Measurements from ENCODE around the gene KSR1.

KSR1 gene

GRCh38 chr17:27597783-27598320 lies 141.6 kb downstream of the KSR1 start:
- no peak for ATAC-seq
- no peak for TF ChIP-seq TOX (CRISPR knock-in tag; IDR thresholded peaks at IDR 0.05; ENCODE audit: borderline replicate concordance)
- TF ChIP-seq TCF4 (CRISPR knock-in tag; IDR thresholded peaks at IDR 0.05; ENCODE audit: borderline replicate concordance): no peak
- TF ChIP-seq ZNF565 (CRISPR knock-in tag; conservative IDR thresholded peaks at IDR 0.05; ENCODE audit: low read depth): no peak
- no peak for TF ChIP-seq OSR1 (CRISPR knock-in tag; IDR thresholded peaks at IDR 0.05)
- TF ChIP-seq SNAI2 (CRISPR knock-in tag; IDR thresholded peaks at IDR 0.05): no peak
- no peak for TF ChIP-seq ISL1 (CRISPR knock-in tag; IDR thresholded peaks at IDR 0.05)
- TF ChIP-seq, protein P1, sequence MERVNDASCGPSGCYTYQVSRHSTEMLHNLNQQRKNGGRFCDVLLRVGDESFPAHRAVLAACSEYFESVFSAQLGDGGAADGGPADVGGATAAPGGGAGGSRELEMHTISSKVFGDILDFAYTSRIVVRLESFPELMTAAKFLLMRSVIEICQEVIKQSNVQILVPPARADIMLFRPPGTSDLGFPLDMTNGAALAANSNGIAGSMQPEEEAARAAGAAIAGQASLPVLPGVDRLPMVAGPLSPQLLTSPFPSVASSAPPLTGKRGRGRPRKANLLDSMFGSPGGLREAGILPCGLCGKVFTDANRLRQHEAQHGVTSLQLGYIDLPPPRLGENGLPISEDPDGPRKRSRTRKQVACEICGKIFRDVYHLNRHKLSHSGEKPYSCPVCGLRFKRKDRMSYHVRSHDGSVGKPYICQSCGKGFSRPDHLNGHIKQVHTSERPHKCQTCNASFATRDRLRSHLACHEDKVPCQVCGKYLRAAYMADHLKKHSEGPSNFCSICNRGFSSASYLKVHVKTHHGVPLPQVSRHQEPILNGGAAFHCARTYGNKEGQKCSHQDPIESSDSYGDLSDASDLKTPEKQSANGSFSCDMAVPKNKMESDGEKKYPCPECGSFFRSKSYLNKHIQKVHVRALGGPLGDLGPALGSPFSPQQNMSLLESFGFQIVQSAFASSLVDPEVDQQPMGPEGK (CRISPR knock-in tag; IDR thresholded peaks at IDR 0.05; ENCODE audit: borderline replicate concordance): no peak
- TF ChIP-seq ARNTL (CRISPR knock-in tag; IDR thresholded peaks at IDR 0.05; ENCODE audit: borderline replicate concordance, low read depth): no peak
- no peak for TF ChIP-seq ZNF8 (CRISPR knock-in tag; IDR thresholded peaks at IDR 0.05)
- TF ChIP-seq GLIS3 (CRISPR knock-in tag; IDR thresholded peaks at IDR 0.05): no peak
- no peak for TF ChIP-seq ZC3H10 (CRISPR knock-in tag; IDR thresholded peaks at IDR 0.05)

DNA sequence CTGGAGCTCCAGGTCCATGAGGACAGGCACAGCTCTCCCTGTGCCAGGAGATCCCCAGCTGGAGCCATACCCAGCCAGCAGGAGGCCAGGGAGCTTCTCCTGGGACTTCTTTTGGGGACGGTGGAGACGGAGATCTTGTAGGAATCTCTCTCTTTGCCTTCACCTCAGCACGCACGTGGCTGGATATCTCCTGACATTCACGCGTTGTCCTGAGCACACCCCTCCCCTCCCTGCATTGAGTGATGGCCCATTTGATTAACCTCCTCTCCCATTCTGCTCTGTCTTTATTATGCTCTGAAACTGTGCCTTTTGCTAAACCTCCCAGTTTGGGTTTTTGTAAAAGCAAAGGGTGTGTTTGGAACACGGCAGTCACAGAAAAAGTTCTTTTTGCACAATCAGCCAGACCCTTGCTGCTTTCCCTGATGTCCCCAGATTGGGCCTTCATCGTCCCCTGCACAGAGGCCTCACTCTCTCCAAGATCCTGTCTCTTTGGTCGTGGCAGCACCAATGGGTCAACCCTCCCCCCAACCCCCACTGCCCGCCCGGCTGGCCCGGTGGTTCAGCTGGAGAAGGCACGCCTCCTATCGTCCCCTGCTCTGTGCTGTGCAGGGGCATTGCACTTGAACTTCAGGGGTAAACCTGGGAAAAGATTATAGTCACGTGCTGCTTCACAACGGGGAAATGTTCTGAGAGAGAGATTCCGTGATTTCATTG lies 142.2 kb downstream of the KSR1 start:
- ATAC-seq: no peak
- TF ChIP-seq CSDC2 (CRISPR knock-in tag; IDR thresholded peaks at IDR 0.05): no peak
- no peak for TF ChIP-seq TOX (CRISPR knock-in tag; IDR thresholded peaks at IDR 0.05; ENCODE audit: borderline replicate concordance)
- TF ChIP-seq ARNTL (CRISPR knock-in tag; IDR thresholded peaks at IDR 0.05; ENCODE audit: borderline replicate concordance, low read depth): no peak
- TF ChIP-seq TCF4 (CRISPR knock-in tag; IDR thresholded peaks at IDR 0.05; ENCODE audit: borderline replicate concordance): no peak

DNA sequence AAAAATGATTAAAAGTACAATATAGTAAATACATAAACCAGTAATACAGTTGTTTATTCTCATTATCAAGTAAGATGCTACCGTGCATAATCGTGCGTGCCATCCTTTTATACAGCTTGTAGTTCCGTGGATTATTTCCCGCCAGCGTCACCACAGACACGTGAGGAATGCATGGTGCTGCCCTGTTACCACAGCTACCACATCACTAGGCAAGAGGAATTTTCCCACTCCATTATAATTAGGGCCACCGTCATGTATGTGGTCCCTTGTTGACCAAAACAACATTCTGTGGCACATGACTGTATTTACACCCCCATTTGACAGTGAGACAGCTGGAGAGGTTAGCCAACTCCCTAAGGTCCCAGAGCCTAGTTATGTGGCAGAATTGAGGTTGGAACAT lies 144.2 kb downstream of the KSR1 start:
- ATAC-seq: no peak
- TF ChIP-seq TOX (CRISPR knock-in tag; IDR thresholded peaks at IDR 0.05; ENCODE audit: borderline replicate concordance) (no peak), ARNTL (CRISPR knock-in tag; IDR thresholded peaks at IDR 0.05; ENCODE audit: borderline replicate concordance, low read depth) (no peak), ZFP3 (CRISPR knock-in tag; IDR thresholded peaks at IDR 0.05) (no peak), GLIS3 (CRISPR knock-in tag; IDR thresholded peaks at IDR 0.05) (no peak), SNAI2 (CRISPR knock-in tag; IDR thresholded peaks at IDR 0.05) (no peak), BACH2 (CRISPR knock-in tag; IDR thresholded peaks at IDR 0.05; ENCODE audit: borderline replicate concordance) (no peak), ZFP30 (CRISPR knock-in tag; IDR thresholded peaks at IDR 0.05) (no peak), TCF4 (CRISPR knock-in tag; IDR thresholded peaks at IDR 0.05; ENCODE audit: borderline replicate concordance) (no peak), ZC3H10 (CRISPR knock-in tag; IDR thresholded peaks at IDR 0.05) (no peak), PPARA (CRISPR knock-in tag; IDR thresholded peaks at IDR 0.05; ENCODE audit: borderline replicate concordance) (no peak), TSHZ2 (CRISPR knock-in tag; IDR thresholded peaks at IDR 0.05) (no peak), ISL1 (CRISPR knock-in tag; IDR thresholded peaks at IDR 0.05) (no peak), OSR1 (CRISPR knock-in tag; IDR thresholded peaks at IDR 0.05) (no peak)
- TF ChIP-seq, protein P2, sequence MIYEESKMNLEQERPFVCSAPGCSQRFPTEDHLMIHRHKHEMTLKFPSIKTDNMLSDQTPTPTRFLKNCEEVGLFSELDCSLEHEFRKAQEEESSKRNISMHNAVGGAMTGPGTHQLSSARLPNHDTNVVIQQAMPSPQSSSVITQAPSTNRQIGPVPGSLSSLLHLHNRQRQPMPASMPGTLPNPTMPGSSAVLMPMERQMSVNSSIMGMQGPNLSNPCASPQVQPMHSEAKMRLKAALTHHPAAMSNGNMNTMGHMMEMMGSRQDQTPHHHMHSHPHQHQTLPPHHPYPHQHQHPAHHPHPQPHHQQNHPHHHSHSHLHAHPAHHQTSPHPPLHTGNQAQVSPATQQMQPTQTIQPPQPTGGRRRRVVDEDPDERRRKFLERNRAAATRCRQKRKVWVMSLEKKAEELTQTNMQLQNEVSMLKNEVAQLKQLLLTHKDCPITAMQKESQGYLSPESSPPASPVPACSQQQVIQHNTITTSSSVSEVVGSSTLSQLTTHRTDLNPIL (CRISPR knock-in tag; IDR thresholded peaks at IDR 0.05; ENCODE audit: low read depth): no peak
- TF ChIP-seq, protein P3, sequence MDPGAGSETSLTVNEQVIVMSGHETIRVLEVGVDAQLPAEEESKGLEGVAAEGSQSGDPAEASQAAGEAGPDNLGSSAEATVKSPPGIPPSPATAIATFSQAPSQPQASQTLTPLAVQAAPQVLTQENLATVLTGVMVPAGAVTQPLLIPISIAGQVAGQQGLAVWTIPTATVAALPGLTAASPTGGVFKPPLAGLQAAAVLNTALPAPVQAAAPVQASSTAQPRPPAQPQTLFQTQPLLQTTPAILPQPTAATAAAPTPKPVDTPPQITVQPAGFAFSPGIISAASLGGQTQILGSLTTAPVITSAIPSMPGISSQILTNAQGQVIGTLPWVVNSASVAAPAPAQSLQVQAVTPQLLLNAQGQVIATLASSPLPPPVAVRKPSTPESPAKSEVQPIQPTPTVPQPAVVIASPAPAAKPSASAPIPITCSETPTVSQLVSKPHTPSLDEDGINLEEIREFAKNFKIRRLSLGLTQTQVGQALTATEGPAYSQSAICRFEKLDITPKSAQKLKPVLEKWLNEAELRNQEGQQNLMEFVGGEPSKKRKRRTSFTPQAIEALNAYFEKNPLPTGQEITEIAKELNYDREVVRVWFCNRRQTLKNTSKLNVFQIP (CRISPR knock-in tag; IDR thresholded peaks at IDR 0.05; ENCODE audit: borderline replicate concordance, low read depth): no peak

Measured in SK-N-SH treated with all-trans-retinoic acid at 6 μM for 48 hours (cell line).